ENCODE results near the gene ADGRB3. TPM values are rescaled to one million over a fixed set of nuclear protein-coding genes. Genes with fewer than 3 reads are reported as not detected.

The ADGRB3 gene
- total and polyA plus RNA-seq, 4 donors = 0.47 to 24.6 (median 1.9) TPM

- WGBS, 2 donors = 86 to 88% methylated on average over 2 of the region's 2 CpGs
- ATAC-seq (ENCODE audit: insufficient read depth, low FRiP score) (no peak), DNase-seq (peak in 2 of 3 donors; percentile 78 to 81)
- Histone ChIP-seq H3K4me3 (no peak overlapping the region), H3K27ac (ENCODE audit: low read depth in 1 of 2, low read length in 1 of 2) (no peak overlapping the region), H3K4me1 (ENCODE audit: control insufficient read depth in 5 of 5, insufficient read depth in 5 of 5, low read length in 5 of 5) (peaks cover 0 to 70% (median 12%) of the 10 kb centered on the region in 5 donors), H3K9ac (ENCODE audit: insufficient read depth in 1 of 2, low read length in 2 of 2) (no peak overlapping the region), H3K36me3 (ENCODE audit: control insufficient read depth in 4 of 4, insufficient read depth in 4 of 4, low read length in 4 of 4) (no peaks in the 10 kb centered on the region), H3K9me3 (ENCODE audit: control insufficient read depth in 4 of 4, insufficient read depth in 3 of 4, low read length in 3 of 4) (no peaks in the 10 kb centered on the region), H3K27me3 (ENCODE audit: control insufficient read depth in 3 of 3, insufficient read depth in 3 of 3, low read length in 2 of 3) (no peaks in the 10 kb centered on the region)
- TF ChIP-seq, protein P1, sequence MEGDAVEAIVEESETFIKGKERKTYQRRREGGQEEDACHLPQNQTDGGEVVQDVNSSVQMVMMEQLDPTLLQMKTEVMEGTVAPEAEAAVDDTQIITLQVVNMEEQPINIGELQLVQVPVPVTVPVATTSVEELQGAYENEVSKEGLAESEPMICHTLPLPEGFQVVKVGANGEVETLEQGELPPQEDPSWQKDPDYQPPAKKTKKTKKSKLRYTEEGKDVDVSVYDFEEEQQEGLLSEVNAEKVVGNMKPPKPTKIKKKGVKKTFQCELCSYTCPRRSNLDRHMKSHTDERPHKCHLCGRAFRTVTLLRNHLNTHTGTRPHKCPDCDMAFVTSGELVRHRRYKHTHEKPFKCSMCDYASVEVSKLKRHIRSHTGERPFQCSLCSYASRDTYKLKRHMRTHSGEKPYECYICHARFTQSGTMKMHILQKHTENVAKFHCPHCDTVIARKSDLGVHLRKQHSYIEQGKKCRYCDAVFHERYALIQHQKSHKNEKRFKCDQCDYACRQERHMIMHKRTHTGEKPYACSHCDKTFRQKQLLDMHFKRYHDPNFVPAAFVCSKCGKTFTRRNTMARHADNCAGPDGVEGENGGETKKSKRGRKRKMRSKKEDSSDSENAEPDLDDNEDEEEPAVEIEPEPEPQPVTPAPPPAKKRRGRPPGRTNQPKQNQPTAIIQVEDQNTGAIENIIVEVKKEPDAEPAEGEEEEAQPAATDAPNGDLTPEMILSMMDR (IDR thresholded peaks at IDR 0.05; ENCODE audit: control extremely low read depth, extremely low read depth) = no peak
Measured at GRCh38 chr6:68724060-68724459, 89.0 kb downstream of the ADGRB3 start.

GRCh38 chr6:68726337-68726736 lies 91.3 kb downstream of the ADGRB3 start:
- no peak overlapping the region for H3K9ac ChIP-seq (ENCODE audit: insufficient read depth in 1 of 2, low read length in 2 of 2)
- H3K27me3 ChIP-seq (ENCODE audit: control insufficient read depth in 3 of 3, insufficient read depth in 3 of 3, low read length in 2 of 3) = no peaks in the 10 kb centered on the region
- DNase-seq = no peak
- H3K9me3 ChIP-seq (ENCODE audit: control insufficient read depth in 4 of 4, insufficient read depth in 3 of 4, low read length in 3 of 4) = no peaks in the 10 kb centered on the region
- H3K4me1 ChIP-seq (ENCODE audit: control insufficient read depth in 5 of 5, insufficient read depth in 5 of 5, low read length in 5 of 5) = peaks cover 0 to 80% (median 12%) of the 10 kb centered on the region in 5 donors
- H3K27ac ChIP-seq (ENCODE audit: low read depth in 1 of 2, low read length in 1 of 2) = no peak overlapping the region
- no peaks in the 10 kb centered on the region for H3K36me3 ChIP-seq (ENCODE audit: control insufficient read depth in 4 of 4, insufficient read depth in 4 of 4, low read length in 4 of 4)
- H3K4me3 ChIP-seq = no peak overlapping the region
- TF ChIP-seq, protein P1 (IDR thresholded peaks at IDR 0.05; ENCODE audit: control extremely low read depth, extremely low read depth) = no peak
- ATAC-seq (ENCODE audit: insufficient read depth, low FRiP score) = no peak

DNA sequence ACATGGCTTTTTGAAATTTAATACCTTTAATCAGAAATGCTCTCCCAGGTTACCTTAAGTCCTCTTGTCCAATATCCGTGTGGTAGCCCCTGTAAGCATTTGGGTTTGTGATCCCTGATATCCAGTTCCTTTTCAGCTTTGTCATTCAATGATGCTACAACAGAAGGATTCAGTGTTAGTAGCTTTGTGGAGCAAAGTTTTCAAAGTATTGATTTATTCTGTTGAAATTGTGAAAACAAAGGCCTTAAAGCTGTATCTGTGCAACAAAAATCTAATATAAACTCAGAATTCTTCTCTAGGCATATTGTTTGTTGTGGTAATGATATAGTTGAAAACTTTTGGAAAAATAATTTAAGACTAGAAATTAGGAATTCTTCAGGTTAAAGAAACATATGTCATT lies 91.9 kb downstream of the ADGRB3 start:
- no peaks in the 10 kb centered on the region for H3K9me3 ChIP-seq (ENCODE audit: control insufficient read depth in 4 of 4, insufficient read depth in 3 of 4, low read length in 3 of 4)
- ATAC-seq (ENCODE audit: insufficient read depth, low FRiP score) (no peak), DNase-seq (no peak)
- no peak overlapping the region for H3K9ac ChIP-seq (ENCODE audit: insufficient read depth in 1 of 2, low read length in 2 of 2)
- H3K36me3 ChIP-seq (ENCODE audit: control insufficient read depth in 4 of 4, insufficient read depth in 4 of 4, low read length in 4 of 4) = no peaks in the 10 kb centered on the region
- peaks cover 0 to 80% (median 12%) of the 10 kb centered on the region in 5 donors for H3K4me1 ChIP-seq (ENCODE audit: control insufficient read depth in 5 of 5, insufficient read depth in 5 of 5, low read length in 5 of 5)
- H3K4me3 ChIP-seq = no peak overlapping the region
- H3K27me3 ChIP-seq (ENCODE audit: control insufficient read depth in 3 of 3, insufficient read depth in 3 of 3, low read length in 2 of 3) = no peaks in the 10 kb centered on the region
- 79 to 89% methylated on average over 1 of the region's 1 CpG for WGBS, 2 donors
- no peak overlapping the region for H3K27ac ChIP-seq (ENCODE audit: low read depth in 1 of 2, low read length in 1 of 2)
- TF ChIP-seq, protein P1 (IDR thresholded peaks at IDR 0.05; ENCODE audit: control extremely low read depth, extremely low read depth) = no peak

GRCh38 chr6:68727699-68728098 lies 92.6 kb downstream of the ADGRB3 start:
- ATAC-seq (ENCODE audit: insufficient read depth, low FRiP score) (no peak), DNase-seq (no peak)
- 64 to 69% methylated on average over 1 of the region's 1 CpG for WGBS, 2 donors
- Histone ChIP-seq H3K4me1 (ENCODE audit: control insufficient read depth in 5 of 5, insufficient read depth in 5 of 5, low read length in 5 of 5) (peaks cover 0 to 76% (median 12%) of the 10 kb centered on the region in 5 donors), H3K4me3 (no peak overlapping the region), H3K27me3 (ENCODE audit: control insufficient read depth in 3 of 3, insufficient read depth in 3 of 3, low read length in 2 of 3) (no peaks in the 10 kb centered on the region), H3K9ac (ENCODE audit: insufficient read depth in 1 of 2, low read length in 2 of 2) (no peak overlapping the region), H3K27ac (ENCODE audit: low read depth in 1 of 2, low read length in 1 of 2) (no peak overlapping the region), H3K36me3 (ENCODE audit: control insufficient read depth in 4 of 4, insufficient read depth in 4 of 4, low read length in 4 of 4) (no peaks in the 10 kb centered on the region), H3K9me3 (ENCODE audit: control insufficient read depth in 4 of 4, insufficient read depth in 3 of 4, low read length in 3 of 4) (no peaks in the 10 kb centered on the region)
- TF ChIP-seq, protein P1 (IDR thresholded peaks at IDR 0.05; ENCODE audit: control extremely low read depth, extremely low read depth) = no peak
